Central memory CD8-positive, alpha-beta T cell (primary cell): ENCODE measurements around the gene MAD1L1.
"Not testable (repeated sequence)": the region's sequence is repeated elsewhere in the genome, so short reads cannot be mapped to it uniquely, and the experiment has no call there.

Experiments used
- ATAC-seq: fragments of 150-1000 bp; cut with Tn5 transposase; replicated peaks from 2 replicates; pipeline ENCODE4 v1.10.0; 2022; ENCODE audit warnings: mild to moderate bottlenecking, moderate FRiP score, moderate number of reproducible peaks; ENCODE audit not compliant: poor library complexity, severe bottlenecking; ENCODE audit errors: extremely low read depth
- DNase-seq, 2 donors: peaks; one replicate each; pipeline ENCODE4 v3.0.0; 2021; ENCODE audit warnings: low spot score in 2 of 2
- H3K27ac Mint-ChIP-seq: one replicate; pipeline ENCODE4 v1.8.0; 2022; ENCODE audit warnings: low read depth, mild to moderate bottlenecking, moderate library complexity, mixed read lengths
- H3K27me3 Mint-ChIP-seq: one replicate; pipeline ENCODE4 v1.8.0; 2022; ENCODE audit warnings: mixed read lengths
- H3K36me3 Mint-ChIP-seq: one replicate; pipeline ENCODE4 v1.8.0; 2022; ENCODE audit warnings: mild to moderate bottlenecking, moderate library complexity, mixed read lengths; ENCODE audit not compliant: insufficient read depth
- H3K4me1 Mint-ChIP-seq: one replicate; pipeline ENCODE4 v1.8.0; 2022; ENCODE audit warnings: mixed read lengths
- H3K4me3 Mint-ChIP-seq: one replicate; pipeline ENCODE4 v1.8.0; 2022; ENCODE audit warnings: mild to moderate bottlenecking, moderate library complexity, mixed read lengths
- H3K9me3 Mint-ChIP-seq: one replicate; pipeline ENCODE4 v1.8.0; 2022; ENCODE audit warnings: mixed read lengths

MAD1L1 gene

DNA sequence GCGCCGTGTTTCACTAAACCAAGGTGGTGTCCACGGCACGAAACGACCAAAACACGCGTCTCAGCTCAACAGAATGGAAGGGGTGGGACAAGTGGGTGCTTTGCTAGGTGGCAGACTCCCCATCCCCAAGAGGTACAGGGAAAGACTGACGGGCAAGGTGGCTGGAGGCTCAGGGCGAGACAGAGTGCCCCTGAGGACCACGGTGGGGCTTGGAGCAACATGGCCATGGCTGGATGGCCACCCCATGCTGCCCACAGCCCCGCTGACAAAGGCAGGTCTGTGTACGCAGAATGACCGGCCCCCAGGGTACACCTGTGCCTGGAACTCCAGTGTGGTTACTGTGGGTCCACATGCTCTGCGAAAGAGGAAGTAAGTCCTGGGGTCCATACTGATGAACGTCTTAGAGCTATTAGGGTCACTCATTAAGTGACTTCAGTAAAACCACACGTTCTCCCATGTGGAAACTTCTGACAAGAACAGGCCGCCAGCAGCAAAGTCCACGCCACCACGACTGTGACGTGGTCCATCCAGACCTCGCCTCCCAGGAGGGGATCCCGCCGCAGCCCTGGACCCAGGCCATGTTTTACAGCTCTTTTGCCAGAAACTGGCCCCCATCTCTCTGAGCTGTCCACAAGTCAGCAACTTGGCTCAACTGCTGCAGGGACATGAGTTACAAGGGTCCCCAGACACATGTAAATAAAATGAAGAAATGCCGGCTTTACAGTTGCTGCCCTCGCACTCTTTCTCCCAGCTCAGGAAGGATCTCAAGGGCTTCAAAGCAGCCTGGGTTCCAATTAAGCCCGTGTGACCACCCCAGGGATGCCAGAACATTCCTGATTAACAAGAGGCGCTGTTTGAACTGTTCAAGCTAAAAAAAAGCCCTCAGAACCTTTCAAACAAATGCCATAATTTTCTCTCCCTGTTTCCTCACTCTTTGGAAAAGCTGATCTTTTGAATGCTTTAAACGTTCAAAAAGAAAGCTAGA lies 66.8 kb downstream of the MAD1L1 start:
- Mint-ChIP-seq H3K4me3 (no peak overlapping the region), H3K27me3 (no peaks in the 10 kb centered on the region), H3K36me3 (peaks cover 3% of the 10 kb centered on the region), H3K27ac (no peak overlapping the region), H3K4me1 (peaks cover 4% of the 10 kb centered on the region), H3K9me3 (no peaks in the 10 kb centered on the region)
- no peak for DNase-seq
- no peak for ATAC-seq

DNA sequence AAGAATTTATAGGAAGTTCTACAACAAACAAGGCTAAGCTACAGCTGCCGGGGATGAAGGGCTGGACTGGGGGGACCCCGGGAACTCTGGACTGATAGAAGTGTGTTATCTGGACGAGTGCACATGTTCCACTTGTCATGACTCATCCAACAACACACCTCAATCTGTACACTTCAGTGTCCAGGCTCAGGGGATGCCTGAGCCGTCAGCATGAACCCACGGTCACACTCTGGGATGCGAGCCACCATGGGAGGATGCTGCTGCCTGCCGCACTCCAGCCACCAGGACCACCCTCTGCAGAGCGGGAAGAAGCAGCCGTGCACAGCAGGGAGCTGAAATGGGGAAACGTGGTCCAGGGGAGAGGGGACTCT lies 67.5 kb downstream of the MAD1L1 start:
- Mint-ChIP-seq H3K36me3 (peaks cover 3% of the 10 kb centered on the region), H3K27ac (no peak overlapping the region), H3K4me3 (no peak overlapping the region), H3K4me1 (no peaks in the 10 kb centered on the region), H3K9me3 (no peaks in the 10 kb centered on the region), H3K27me3 (no peaks in the 10 kb centered on the region)
- ATAC-seq (no peak), DNase-seq (no peak)

DNA sequence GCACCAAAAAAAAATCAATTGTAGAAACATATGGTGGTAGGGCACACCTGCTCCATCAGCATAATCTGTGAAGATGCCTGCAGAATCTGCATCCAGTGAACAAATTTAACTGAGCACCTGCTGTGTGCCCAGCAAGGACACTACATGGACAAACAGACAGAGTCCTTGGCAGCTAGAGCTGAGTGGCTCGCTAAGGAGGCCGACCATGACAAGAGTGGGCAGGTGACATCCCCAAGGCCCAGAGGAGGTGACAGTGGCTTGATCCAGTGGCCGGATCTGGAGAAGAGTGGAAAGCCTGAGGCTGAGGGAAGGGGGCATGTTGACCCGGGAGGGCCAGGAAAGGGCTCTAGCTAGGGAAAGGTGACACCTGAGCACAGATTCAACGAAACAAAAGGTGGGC lies 68.1 kb downstream of the MAD1L1 start:
- no peak overlapping the region for H3K27ac Mint-ChIP-seq
- DNase-seq (no peak), ATAC-seq (no peak)
- no peaks in the 10 kb centered on the region for H3K27me3 Mint-ChIP-seq
- no peak overlapping the region for H3K4me3 Mint-ChIP-seq
- H3K36me3 Mint-ChIP-seq: peaks cover 4% of the 10 kb centered on the region
- no peaks in the 10 kb centered on the region for H3K4me1 Mint-ChIP-seq
- no peaks in the 10 kb centered on the region for H3K9me3 Mint-ChIP-seq

DNA sequence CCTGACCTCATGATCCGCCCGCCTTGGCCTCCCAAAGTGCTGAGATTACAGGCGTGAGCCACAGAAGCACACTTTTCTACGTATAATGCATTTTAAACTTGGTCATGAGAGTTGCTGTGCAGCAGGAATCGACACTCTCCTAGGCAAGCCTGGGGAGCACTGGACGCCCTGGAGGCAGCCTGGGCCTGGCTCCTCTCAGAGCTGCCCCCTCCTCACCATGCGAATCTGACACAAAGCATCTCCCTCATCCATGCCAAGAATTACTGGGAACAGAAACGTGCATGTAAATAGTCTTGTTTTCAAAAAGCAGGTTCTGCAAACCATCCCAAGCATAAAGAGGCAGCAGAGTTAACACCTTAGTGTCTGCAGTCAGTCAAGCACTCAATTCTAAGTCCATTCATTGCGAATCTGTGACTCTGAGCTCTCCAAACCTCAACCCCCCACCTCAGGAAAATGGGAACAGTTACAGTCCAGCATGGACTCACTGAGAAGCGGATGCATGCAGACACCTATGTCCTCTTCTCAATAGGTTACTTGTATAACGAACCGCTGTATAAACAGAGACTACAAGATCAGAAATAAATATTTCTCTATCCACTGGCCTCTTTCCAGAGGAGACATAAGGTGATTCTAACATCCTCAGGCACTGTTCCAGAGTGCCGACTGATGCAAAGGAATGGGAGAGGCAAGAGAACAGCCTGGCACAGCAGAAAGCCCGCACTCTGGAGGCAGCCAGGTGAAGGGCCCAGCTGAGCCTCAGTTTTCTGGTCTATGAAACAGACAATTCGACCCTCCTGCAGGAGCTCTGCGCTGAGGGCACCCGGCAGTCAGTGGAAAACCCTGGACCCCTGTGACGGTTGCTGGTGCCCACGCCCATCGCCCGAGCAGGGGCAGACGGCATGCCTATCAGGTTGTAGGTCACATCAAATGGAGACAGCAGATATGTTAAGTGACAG lies 68.9 kb downstream of the MAD1L1 start:
- Mint-ChIP-seq H3K9me3 (no peaks in the 10 kb centered on the region), H3K36me3 (peaks cover 4% of the 10 kb centered on the region), H3K27me3 (no peaks in the 10 kb centered on the region), H3K27ac (no peak overlapping the region), H3K4me1 (no peaks in the 10 kb centered on the region), H3K4me3 (no peak overlapping the region)
- DNase-seq (no peak), ATAC-seq (no peak)

DNA sequence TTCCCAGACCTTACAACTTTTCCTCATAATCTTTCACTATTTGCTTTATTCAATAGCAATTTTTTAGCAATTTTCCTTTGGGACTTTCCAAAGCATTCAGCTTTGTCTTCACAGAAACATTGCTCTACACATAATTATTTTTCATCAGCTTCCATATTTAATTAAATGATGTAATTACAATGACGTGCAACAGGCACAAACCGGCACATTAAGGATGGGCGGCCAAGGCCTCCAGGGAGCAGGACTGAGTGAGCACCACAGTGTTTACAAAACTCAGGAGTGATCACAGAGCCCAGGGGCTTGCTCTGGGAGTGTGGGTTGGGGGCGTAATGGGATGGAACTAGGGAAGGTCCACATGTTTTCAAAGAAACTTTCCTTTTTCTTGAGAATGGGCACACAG lies 69.8 kb downstream of the MAD1L1 start:
- H3K36me3 Mint-ChIP-seq: peaks cover 4% of the 10 kb centered on the region
- ATAC-seq (no peak), DNase-seq (no peak)
- no peaks in the 10 kb centered on the region for H3K27me3 Mint-ChIP-seq
- no peaks in the 10 kb centered on the region for H3K9me3 Mint-ChIP-seq
- H3K27ac Mint-ChIP-seq: peak overlapping the region; percentile 22
- H3K4me1 Mint-ChIP-seq: no peaks in the 10 kb centered on the region
- no peak overlapping the region for H3K4me3 Mint-ChIP-seq

DNA sequence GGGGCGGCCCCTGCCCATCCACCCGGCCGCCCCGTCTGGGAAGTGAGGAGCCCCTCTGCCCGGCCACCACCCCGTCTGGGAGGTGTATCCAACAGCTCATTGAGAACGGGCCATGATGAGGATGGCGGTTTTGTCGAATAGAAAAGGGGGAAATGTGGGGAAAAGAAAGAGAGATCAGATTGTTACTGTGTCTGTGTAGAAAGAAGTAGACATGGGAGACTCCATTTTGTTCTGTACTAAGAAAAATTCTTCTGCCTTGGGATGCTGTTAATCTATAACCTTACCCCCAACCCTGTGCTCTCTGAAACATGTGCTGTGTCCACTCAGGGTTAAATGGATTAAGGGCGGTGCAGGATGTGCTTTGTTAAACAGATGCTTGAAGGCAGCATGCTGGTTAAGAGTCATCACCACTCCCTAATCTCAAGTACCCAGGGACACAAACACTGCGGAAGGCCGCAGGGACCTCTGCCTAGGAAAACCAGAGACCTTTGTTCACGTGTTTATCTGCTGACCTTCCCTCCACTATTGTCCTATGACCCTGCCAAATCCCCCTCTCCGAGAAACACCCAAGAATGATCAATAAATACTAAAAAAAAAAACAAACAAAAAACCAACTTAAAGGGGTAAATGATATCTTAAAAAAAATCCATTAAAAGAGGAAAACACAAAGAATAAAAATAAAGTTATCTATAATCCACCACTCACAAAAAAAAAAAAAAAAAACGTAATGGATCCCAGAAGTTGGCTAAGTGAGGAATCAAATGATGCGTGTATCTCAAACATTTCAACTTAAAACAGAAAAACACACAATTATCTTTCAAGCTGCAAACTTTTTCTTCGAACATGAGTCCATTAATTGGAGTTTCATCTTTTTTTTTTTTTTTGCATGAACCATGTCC lies 70.5 kb downstream of the MAD1L1 start:
- not testable (repeated sequence) for ATAC-seq, H3K27me3 Mint-ChIP-seq, H3K4me1 Mint-ChIP-seq, H3K4me3 Mint-ChIP-seq, DNase-seq, H3K36me3 Mint-ChIP-seq, H3K9me3 Mint-ChIP-seq
- H3K27ac Mint-ChIP-seq: peak overlapping the region; percentile 22

DNA sequence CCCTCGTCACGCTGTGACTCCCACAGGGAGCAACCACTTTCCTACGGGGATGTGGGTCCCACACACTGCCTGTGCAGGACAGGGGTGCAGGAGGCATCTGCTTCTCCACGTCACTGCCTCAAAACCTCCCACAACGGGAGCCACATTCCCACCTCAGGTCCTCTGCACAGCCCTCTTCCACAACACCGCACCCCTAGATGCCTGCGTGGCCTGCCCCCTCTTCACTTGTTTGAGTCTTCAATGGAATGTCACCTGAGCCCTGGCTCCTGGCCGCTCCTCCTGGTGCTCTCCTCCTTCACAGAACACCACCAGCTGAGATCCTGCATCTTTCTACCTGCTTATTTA lies 73.6 kb downstream of the MAD1L1 start:
- H3K4me1 Mint-ChIP-seq: no peaks in the 10 kb centered on the region
- peaks cover 3% of the 10 kb centered on the region for H3K36me3 Mint-ChIP-seq
- no peaks in the 10 kb centered on the region for H3K9me3 Mint-ChIP-seq
- ATAC-seq (no peak), DNase-seq (no peak)
- H3K4me3 Mint-ChIP-seq: no peak overlapping the region
- no peak overlapping the region for H3K27ac Mint-ChIP-seq
- no peaks in the 10 kb centered on the region for H3K27me3 Mint-ChIP-seq

DNA sequence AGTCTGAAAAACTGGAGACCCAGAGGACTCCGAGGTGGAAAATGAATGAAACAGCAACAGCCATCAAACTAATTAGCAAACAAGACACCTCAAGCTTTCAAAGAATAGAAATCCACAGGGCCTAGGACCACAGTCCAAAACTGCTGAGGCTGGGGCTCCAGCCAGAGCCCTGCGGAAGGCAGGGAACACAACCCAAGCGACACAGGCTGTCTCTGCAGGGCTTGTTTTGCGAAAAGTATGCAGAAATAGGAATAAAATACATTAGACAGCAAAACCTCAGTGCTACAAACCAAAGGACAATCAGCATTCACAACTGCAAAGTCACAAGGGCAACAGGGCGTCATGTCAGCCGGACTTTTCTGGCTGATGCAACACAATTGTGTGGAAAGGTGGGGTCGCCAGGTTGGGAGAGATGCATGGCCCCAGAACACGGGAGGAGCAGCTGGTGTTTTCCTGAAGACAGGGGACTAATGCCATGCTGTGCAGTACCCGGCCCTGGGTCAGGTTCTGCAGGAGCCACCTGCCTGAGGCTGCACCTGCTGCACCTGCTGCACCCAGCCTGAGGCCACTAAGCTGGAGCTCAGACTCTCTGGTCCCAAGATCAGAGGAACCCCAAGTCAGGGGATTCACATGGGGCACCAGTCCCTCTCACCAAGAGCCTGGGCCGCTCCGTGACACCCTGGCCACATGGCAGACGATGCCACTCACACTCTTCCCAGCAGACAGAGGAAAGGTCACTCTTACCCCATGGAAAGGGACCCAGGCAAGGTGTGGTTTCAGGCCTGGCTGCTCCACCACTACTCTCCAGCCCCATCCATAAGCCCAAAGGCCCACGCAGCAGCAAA lies 74.2 kb downstream of the MAD1L1 start:
- peaks cover 3% of the 10 kb centered on the region for H3K36me3 Mint-ChIP-seq
- no peak overlapping the region for H3K4me3 Mint-ChIP-seq
- H3K27me3 Mint-ChIP-seq: no peaks in the 10 kb centered on the region
- DNase-seq (no peak), ATAC-seq (no peak)
- H3K4me1 Mint-ChIP-seq: no peaks in the 10 kb centered on the region
- no peak overlapping the region for H3K27ac Mint-ChIP-seq
- H3K9me3 Mint-ChIP-seq: no peaks in the 10 kb centered on the region

DNA sequence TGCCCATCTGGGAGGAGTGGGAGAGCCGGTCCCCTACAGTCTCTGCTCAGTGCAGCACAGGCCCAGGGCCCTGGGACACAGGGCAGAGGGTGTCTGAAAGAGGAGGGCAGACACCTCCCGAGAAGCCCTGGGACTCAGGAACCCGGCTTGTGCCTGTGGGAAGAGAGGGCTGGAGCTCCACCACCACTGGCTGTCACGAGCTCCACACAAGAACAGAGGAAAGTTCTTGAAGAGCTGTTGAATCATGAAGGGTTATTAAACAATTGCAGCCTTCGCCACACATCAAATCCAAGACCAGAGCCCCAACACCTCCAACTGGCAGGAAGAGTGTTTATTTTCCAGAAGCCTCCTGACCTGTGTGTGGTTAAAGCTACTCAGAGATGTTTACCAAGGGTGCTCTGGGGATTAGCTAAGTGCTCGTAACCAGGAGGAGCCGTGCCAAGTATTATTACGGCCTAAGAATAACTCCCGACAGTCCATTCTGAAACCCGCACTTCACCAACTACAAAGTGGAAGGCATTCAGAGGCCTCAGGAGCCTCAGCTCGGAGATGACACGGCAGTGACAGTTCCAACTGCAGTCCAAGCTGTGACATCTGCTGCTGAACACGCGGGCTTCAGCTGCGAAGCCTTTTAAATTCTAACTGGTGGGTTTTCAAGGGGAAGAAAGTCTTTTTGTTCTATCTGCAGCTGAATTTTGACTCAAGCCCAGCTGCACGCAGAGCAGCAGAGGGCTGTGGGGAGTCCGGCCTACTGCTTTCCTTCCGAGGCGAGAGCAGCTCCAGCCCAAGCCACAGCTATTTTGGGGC lies 75.1 kb downstream of the MAD1L1 start:
- DNase-seq (no peak), ATAC-seq (no peak)
- Mint-ChIP-seq H3K27me3 (no peaks in the 10 kb centered on the region), H3K4me1 (no peaks in the 10 kb centered on the region), H3K36me3 (peaks cover 2% of the 10 kb centered on the region), H3K27ac (no peak overlapping the region), H3K9me3 (no peaks in the 10 kb centered on the region), H3K4me3 (no peak overlapping the region)

DNA sequence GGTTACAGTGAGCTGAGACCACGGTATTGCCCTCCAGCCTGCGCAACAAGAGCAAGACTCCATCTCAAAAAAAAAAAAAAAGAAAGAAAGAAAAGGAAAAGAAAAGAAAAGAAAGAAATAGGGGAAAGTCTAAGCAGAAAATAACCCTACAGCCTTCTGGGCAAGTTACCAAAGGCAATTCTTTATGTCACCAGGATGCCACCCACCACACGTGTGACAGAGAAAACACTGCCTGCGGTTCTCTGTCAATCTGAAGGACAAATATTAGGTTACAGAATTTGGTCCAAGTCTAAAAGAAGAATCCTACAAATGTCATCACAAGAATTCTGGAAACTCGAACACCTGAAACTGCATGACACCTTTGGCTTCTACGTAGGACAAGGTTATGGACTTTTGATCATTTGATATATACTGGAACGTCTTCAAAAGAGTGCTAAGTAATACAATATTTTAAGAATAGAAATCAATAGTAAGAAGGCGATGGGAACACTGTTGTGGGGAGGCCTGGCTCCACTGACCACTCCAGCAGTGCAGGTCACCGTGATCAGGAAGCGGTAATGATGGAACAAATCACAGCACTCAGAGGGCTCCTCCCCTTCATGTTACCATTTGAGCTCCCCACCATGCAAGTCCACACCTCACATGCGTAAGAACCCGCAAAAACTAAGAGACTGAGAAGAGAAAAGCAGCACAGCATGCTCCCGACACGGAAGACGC lies 75.8 kb downstream of the MAD1L1 start:
- Mint-ChIP-seq H3K27ac (peak overlapping the region; percentile 49), H3K4me3 (no peak overlapping the region), H3K9me3 (no peaks in the 10 kb centered on the region), H3K4me1 (no peaks in the 10 kb centered on the region), H3K36me3 (peaks cover 2% of the 10 kb centered on the region), H3K27me3 (no peaks in the 10 kb centered on the region)
- DNase-seq: no peak
- no peak for ATAC-seq
